ENCODE measurements around the gene CMSS1. TPM values are rescaled to one million over a fixed set of nuclear protein-coding genes. Genes with fewer than 3 reads are reported as not detected.

The CMSS1 gene
- total and polyA plus RNA-seq, 2 of the 13 experiments (the other 11 are each of a cell fraction or from before 2014, with no cell fraction given), result 6.4 to 48.7 TPM

DNA sequence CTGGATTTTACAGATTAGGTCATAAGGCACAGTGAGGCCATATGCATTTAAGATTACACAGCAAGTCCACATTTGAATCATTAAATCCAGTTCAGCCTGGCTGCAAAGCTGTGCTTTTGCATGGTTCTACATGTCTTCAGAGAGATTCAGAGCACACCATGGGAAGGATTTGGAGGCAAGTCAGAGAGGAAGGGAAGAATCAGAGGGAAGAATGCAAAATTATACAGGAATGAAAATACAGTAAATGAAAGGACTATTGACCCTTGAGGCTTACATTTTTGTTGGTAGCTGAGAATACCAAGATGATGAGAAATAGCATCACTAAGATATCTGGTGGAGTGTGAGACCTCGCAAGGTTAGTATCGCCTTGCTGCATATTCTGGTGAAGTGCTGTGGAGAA is 282.8 kb downstream of the CMSS1 start:
- BruUV-seq (replicated peaks), result no TSS peak
- DNase-seq (ENCODE audit: low spot score) (no peak), FAIRE-seq (no peak), ATAC-seq (no peak)
- H3K27me3 ChIP-seq (ENCODE audit: control insufficient read depth in 1 of 2, insufficient read depth in 2 of 2, low read length in 2 of 2), result no peaks in the 10 kb centered on the region
- no peak overlapping the region for H2AFZ ChIP-seq (ENCODE audit: low read length)
- in situ Hi-C loops (cut with HindIII; ENCODE audit: extremely low pct_ligation_motif_present, low pct_unique_long_range_greater_than_20kb) (no loop called here), intact Hi-C loops (cut with micrococcal nuclease; ENCODE audit: unreplicated experiment) (no loop called here)
- H3K9ac ChIP-seq (ENCODE audit: insufficient read depth, low read depth, low read length), result no peak overlapping the region
- peaks cover 74% of the 10 kb centered on the region for H3K4me1 ChIP-seq (ENCODE audit: insufficient read depth, low read length)
- H3K79me2 ChIP-seq (ENCODE audit: insufficient read depth, low read length), result no peaks in the 10 kb centered on the region
- no peak overlapping the region for H3K27ac ChIP-seq (ENCODE audit: extremely low read length, insufficient read depth, low read length)
- no peak overlapping the region for H3K4me2 ChIP-seq (ENCODE audit: low read depth, low read length)
- WGBS (ENCODE audit: low lambda C conversion rate), result 100% methylated on average over 2 of the region's 2 CpGs
- H4K20me1 ChIP-seq (ENCODE audit: insufficient read depth, low read length), result no peaks in the 10 kb centered on the region
- H3K36me3 ChIP-seq (replicated peaks in 1 of 2; ENCODE audit: control insufficient read depth in 1 of 2, insufficient read depth in 2 of 2, low read length in 2 of 2), result no peaks in the 10 kb centered on the region
- ChIA-PET POLR2A (interaction anchor here (1.0 kb wide), 1 partner anchor 12 kb away, joined by 3 read pairs; no protein-coding TSS in a partner anchor), CTCF (ENCODE audit: low intra/inter-chr PET ratio, low total read pairs) (no interaction called here)
- no peak overlapping the region for H3K4me3 ChIP-seq (replicated peaks in 1 of 3; ENCODE audit: insufficient read depth in 1 of 3, low read depth in 2 of 3, low read length in 3 of 3)
- no peaks in the 10 kb centered on the region for H3K9me3 ChIP-seq (ENCODE audit: low read length)
- no peak for TF ChIP-seq SETDB1 (CRISPR knock-in tag; IDR thresholded peaks at IDR 0.05; ENCODE audit: borderline replicate concordance)

GRCh38 chr3:100102757-100103156 is 285.1 kb downstream of the CMSS1 start:
- Histone ChIP-seq H3K9me3 (ENCODE audit: low read length) (no peaks in the 10 kb centered on the region), H3K4me2 (ENCODE audit: low read depth, low read length) (no peak overlapping the region), H2AFZ (ENCODE audit: low read length) (no peak overlapping the region), H3K27me3 (ENCODE audit: control insufficient read depth in 1 of 2, insufficient read depth in 2 of 2, low read length in 2 of 2) (no peaks in the 10 kb centered on the region), H3K4me3 (replicated peaks in 1 of 3; ENCODE audit: insufficient read depth in 1 of 3, low read depth in 2 of 3, low read length in 3 of 3) (no peak overlapping the region), H3K9ac (ENCODE audit: insufficient read depth, low read depth, low read length) (no peak overlapping the region), H3K27ac (ENCODE audit: extremely low read length, insufficient read depth, low read length) (no peak overlapping the region), H3K4me1 (ENCODE audit: insufficient read depth, low read length) (peaks cover 86% of the 10 kb centered on the region), H3K36me3 (replicated peaks in 1 of 2; ENCODE audit: control insufficient read depth in 1 of 2, insufficient read depth in 2 of 2, low read length in 2 of 2) (no peaks in the 10 kb centered on the region), H3K79me2 (ENCODE audit: insufficient read depth, low read length) (no peaks in the 10 kb centered on the region), H4K20me1 (ENCODE audit: insufficient read depth, low read length) (no peaks in the 10 kb centered on the region)
- FAIRE-seq, result no peak
- in situ Hi-C loops (cut with HindIII; ENCODE audit: extremely low pct_ligation_motif_present, low pct_unique_long_range_greater_than_20kb), result no loop called here
- no peak for DNase-seq (ENCODE audit: low spot score)
- 100% methylated on average over 1 of the region's 1 CpG for WGBS (ENCODE audit: low lambda C conversion rate)
- ChIA-PET POLR2A (no interaction called here), CTCF (ENCODE audit: low intra/inter-chr PET ratio, low total read pairs) (no interaction called here)
- BruUV-seq (replicated peaks), result no TSS peak
- no peak for ATAC-seq
- intact Hi-C loops (cut with micrococcal nuclease; ENCODE audit: unreplicated experiment), result no loop called here
- TF ChIP-seq FOXA3 (CRISPR knock-in tag; IDR thresholded peaks at IDR 0.05) (no peak), ATF7 (IDR thresholded peaks at IDR 0.05) (no peak), ATF7 (CRISPR knock-in tag; IDR thresholded peaks at IDR 0.05) (no peak), SMAD3 (CRISPR knock-in tag; IDR thresholded peaks at IDR 0.05) (no peak), ZC3H4 (CRISPR knock-in tag; IDR thresholded peaks at IDR 0.05; ENCODE audit: borderline replicate concordance) (no peak), TMF1 (CRISPR knock-in tag; IDR thresholded peaks at IDR 0.05; ENCODE audit: low read depth) (no peak), ZKSCAN8 (CRISPR knock-in tag; IDR thresholded peaks at IDR 0.05; ENCODE audit: borderline replicate concordance) (no peak), DNMT1 (CRISPR knock-in tag; IDR thresholded peaks at IDR 0.05) (no peak), MAF1 (CRISPR knock-in tag; IDR thresholded peaks at IDR 0.05; ENCODE audit: borderline replicate concordance) (no peak)
- TF ChIP-seq, protein P1, sequence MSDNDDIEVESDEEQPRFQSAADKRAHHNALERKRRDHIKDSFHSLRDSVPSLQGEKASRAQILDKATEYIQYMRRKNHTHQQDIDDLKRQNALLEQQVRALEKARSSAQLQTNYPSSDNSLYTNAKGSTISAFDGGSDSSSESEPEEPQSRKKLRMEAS (IDR thresholded peaks at IDR 0.05), result no peak
- TF ChIP-seq, protein P2, sequence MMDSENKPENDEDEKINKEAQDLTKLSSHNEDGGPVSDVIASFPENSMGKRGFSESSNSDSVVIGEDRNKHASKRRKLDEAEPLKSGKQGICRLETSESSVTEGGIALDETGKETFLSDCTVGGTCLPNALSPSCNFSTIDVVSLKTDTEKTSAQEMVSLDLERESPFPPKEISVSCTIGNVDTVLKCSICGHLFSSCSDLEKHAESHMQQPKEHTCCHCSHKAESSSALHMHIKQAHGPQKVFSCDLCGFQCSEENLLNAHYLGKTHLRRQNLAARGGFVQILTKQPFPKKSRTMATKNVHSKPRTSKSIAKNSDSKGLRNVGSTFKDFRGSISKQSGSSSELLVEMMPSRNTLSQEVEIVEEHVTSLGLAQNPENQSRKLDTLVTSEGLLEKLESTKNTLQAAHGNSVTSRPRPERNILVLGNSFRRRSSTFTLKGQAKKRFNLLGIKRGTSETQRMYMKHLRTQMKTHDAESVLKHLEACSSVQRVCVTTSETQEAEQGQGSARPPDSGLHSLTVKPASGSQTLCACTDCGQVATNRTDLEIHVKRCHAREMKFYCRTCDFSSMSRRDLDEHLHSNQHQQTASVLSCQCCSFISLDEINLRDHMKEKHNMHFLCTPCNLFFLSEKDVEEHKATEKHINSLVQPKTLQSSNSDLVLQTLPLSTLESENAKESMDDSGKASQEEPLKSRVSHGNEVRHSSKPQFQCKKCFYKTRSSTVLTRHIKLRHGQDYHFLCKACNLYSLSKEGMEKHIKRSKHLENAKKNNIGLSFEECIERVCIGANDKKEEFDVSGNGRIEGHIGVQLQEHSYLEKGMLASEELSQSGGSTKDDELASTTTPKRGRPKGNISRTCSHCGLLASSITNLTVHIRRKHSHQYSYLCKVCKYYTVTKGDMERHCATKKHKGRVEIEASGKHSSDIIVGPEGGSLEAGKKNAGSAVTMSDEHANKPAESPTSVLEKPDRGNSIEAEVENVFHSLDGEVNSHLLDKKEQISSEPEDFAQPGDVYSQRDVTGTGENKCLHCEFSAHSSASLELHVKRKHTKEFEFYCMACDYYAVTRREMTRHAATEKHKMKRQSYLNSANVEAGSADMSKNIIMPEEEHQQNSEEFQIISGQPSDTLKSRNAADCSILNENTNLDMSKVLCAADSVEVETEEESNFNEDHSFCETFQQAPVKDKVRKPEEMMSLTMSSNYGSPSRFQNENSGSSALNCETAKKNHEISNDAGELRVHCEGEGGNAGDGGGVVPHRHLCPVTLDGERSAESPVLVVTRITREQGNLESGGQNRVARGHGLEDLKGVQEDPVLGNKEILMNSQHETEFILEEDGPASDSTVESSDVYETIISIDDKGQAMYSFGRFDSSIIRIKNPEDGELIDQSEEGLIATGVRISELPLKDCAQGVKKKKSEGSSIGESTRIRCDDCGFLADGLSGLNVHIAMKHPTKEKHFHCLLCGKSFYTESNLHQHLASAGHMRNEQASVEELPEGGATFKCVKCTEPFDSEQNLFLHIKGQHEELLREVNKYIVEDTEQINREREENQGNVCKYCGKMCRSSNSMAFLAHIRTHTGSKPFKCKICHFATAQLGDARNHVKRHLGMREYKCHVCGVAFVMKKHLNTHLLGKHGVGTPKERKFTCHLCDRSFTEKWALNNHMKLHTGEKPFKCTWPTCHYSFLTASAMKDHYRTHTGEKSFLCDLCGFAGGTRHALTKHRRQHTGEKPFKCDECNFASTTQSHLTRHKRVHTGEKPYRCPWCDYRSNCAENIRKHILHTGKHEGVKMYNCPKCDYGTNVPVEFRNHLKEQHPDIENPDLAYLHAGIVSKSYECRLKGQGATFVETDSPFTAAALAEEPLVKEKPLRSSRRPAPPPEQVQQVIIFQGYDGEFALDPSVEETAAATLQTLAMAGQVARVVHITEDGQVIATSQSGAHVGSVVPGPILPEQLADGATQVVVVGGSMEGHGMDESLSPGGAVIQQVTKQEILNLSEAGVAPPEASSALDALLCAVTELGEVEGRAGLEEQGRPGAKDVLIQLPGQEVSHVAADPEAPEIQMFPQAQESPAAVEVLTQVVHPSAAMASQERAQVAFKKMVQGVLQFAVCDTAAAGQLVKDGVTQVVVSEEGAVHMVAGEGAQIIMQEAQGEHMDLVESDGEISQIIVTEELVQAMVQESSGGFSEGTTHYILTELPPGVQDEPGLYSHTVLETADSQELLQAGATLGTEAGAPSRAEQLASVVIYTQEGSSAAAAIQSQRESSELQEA (CRISPR knock-in tag; IDR thresholded peaks at IDR 0.05; ENCODE audit: not compliant biosample characterization), result no peak

Measured in HepG2 (cell line).